PC-9 (cell line): ENCODE data around the gene SYTL1. TPM values are rescaled to one million over a fixed set of nuclear protein-coding genes. Genes with fewer than 3 reads are reported as not detected.

Experiments used
- BruUV-seq: library from RNA; stranded (reverse); fragments of 400-500 nt; replicated peaks from 2 replicates; lab custom pipeline; 2021; lab: Mats Ljungman, UMichigan
- CTCF ChIA-PET: fragments of 300-600 bp; sonication (Branson Sonifier 250); formaldehyde crosslinking; loops from one replicate; lab custom pipeline; 2022; ENCODE audit warnings: antibody characterized with exemption; lab: Charles Lee
- POLR2A ChIA-PET: fragments of 300-600 bp; sonication (Branson Sonifier 250); formaldehyde crosslinking; loops from one replicate; lab custom pipeline; 2022; ENCODE audit warnings: antibody characterized with exemption; ENCODE audit not compliant: unreplicated experiment; lab: Charles Lee
- DNase-seq, 2 experiments: peaks; one replicate each; pipeline versions ENCODE4 v3.0.0 to v3.0.0-alpha.2; 2015 to 2022; ENCODE audit warnings: mixed read lengths in 1 of 2
- H2AFZ ChIP-seq: fragments of 200-600 bp; sonication (generic); 2 replicates; pipeline ENCODE4 v1.8.1; 2017; ENCODE audit warnings: antibody characterized with exemption
- H3F3A ChIP-seq: fragments of 200-600 bp; sonication (generic); 2 replicates; pipeline ENCODE4 v1.8.1; 2017; ENCODE audit warnings: antibody characterized with exemption, mild to moderate bottlenecking, low read depth; ENCODE audit not compliant: insufficient read depth
- H3K27ac ChIP-seq: fragments of 200-600 bp; sonication (generic); 2 replicates; pipeline ENCODE4 v1.6.1; 2016; ENCODE audit warnings: mixed run types
- H3K27me3 ChIP-seq: fragments of 200-600 bp; sonication (generic); 2 replicates; pipeline ENCODE4 v1.6.1; 2016; ENCODE audit warnings: low read depth, mixed run types; ENCODE audit not compliant: insufficient read depth
- H3K36me3 ChIP-seq: fragments of 200-600 bp; sonication (generic); 2 replicates; pipeline ENCODE4 v1.6.1; 2016; ENCODE audit warnings: low read depth, mixed run types
- H3K4me1 ChIP-seq: fragments of 200-600 bp; sonication (generic); replicated peaks from 2 replicates; pipeline ENCODE4 v1.6.1; 2016; ENCODE audit warnings: mixed run types; ENCODE audit not compliant: insufficient read depth
- H3K4me2 ChIP-seq: fragments of 200-600 bp; sonication (generic); 2 replicates; pipeline ENCODE4 v1.6.1; 2017; ENCODE audit warnings: mixed run types
- H3K4me3 ChIP-seq: fragments of 200-600 bp; sonication (generic); 2 replicates; pipeline ENCODE4 v1.6.1; 2016; ENCODE audit warnings: mixed run types
- H3K79me2 ChIP-seq: fragments of 200-600 bp; sonication (generic); 2 replicates; pipeline ENCODE4 v1.6.1; 2017; ENCODE audit warnings: low read depth, mixed run types
- H3K9me2 ChIP-seq: fragments of 200-600 bp; sonication (generic); 2 replicates; pipeline ENCODE4 v1.8.1; 2017; ENCODE audit warnings: mild to moderate bottlenecking; ENCODE audit not compliant: insufficient read depth
- H3K9me3 ChIP-seq: fragments of 200-600 bp; sonication (generic); 2 replicates; pipeline ENCODE4 v1.8.1; 2016; ENCODE audit warnings: low read depth; ENCODE audit not compliant: insufficient read depth
- H4K20me1 ChIP-seq: fragments of 200-600 bp; sonication (generic); 2 replicates; pipeline ENCODE4 v1.8.1; 2017; ENCODE audit not compliant: insufficient read depth
- EZH2 ChIP-seq: fragments of 200-600 bp; sonication (generic); IDR thresholded peaks from 2 replicates; pipeline ENCODE4 v1.8.0; 2017; ENCODE audit warnings: antibody characterized with exemption, low read depth
- intact Hi-C: fragments of 100-400 bp; cut with micrococcal nuclease; formaldehyde crosslinking; loops from one replicate; pipeline ENCODE4 v1.10.0; 2022; ENCODE audit not compliant: unreplicated experiment
- total RNA-seq: library from RNA; stranded (reverse); gene quantifications from 2 replicates; pipeline ENCODE4 v1.2.3, GENCODE V29; 2021
- TF ChIP-seq, protein P1 (sequence below): fragments of 200-600 bp; sonication (generic); conservative IDR thresholded peaks from 2 replicates; pipeline ENCODE4 v1.6.1; 2017; ENCODE audit warnings: mixed run types, antibody characterized with exemption, mild to moderate bottlenecking, moderate library complexity

Gene SYTL1
- total RNA-seq, 1 experiment from 2014 or later, result 43.7 TPM

DNA sequence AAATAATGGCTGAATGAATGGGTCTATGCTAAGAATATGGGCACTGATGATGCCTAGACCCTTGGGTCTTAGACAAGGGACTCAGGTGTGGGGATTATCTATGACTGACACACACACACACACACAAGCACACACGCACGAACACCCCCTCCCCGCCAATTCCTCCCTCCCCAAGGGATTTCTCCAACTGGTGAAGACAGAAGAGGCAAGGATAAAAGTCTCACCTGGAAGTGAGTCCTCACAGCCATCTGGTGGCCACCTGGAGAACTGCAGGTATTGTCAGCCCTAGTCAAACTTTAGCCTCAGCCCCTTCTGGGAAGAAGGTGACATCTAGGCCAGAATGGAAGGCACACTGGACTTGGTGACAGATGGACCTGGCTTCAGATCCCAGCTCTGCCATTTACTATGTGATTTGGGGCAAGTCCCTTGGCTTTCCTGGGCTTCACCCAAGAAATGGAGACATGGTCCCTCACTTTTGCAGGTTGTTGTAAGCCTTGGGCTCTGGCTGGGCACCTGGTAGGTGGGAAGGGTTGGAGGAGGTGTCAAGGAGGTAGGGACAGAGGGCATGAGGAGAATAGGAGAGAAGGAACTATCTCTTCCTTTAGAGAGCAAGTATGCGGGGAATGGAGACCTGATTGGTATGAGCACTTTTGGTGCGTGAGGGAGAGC is 46.6 kb downstream of the SYTL1 start:
- intact Hi-C loops, result loop anchor here (1.0 kb wide), 1 partner anchor 87 kb away; no protein-coding TSS in a partner anchor
- Histone ChIP-seq H3K27me3 (no peaks in the 10 kb centered on the region), H3K4me2 (no peak overlapping the region), H3K4me1 (no peaks in the 10 kb centered on the region), H2AFZ (no peak overlapping the region), H3K36me3 (no peaks in the 10 kb centered on the region), H3K9me2 (no peaks in the 10 kb centered on the region), H3K79me2 (no peaks in the 10 kb centered on the region), H3K27ac (no peak overlapping the region), H3K4me3 (no peak overlapping the region), H4K20me1 (no peaks in the 10 kb centered on the region), H3K9me3 (no peaks in the 10 kb centered on the region), H3F3A (no peaks in the 10 kb centered on the region)
- peak; percentile 55 to 71 for DNase-seq
- BruUV-seq, result no TSS peak
- ChIA-PET POLR2A (no interaction called here), CTCF (interaction anchor here (0.7 to 2.0 kb wide), 4 partner anchors 87 to 92 kb away, joined by 3 to 7 read pairs (median 4); no protein-coding TSS in a partner anchor)
- no peak for TF ChIP-seq EZH2
- TF ChIP-seq, protein P1, sequence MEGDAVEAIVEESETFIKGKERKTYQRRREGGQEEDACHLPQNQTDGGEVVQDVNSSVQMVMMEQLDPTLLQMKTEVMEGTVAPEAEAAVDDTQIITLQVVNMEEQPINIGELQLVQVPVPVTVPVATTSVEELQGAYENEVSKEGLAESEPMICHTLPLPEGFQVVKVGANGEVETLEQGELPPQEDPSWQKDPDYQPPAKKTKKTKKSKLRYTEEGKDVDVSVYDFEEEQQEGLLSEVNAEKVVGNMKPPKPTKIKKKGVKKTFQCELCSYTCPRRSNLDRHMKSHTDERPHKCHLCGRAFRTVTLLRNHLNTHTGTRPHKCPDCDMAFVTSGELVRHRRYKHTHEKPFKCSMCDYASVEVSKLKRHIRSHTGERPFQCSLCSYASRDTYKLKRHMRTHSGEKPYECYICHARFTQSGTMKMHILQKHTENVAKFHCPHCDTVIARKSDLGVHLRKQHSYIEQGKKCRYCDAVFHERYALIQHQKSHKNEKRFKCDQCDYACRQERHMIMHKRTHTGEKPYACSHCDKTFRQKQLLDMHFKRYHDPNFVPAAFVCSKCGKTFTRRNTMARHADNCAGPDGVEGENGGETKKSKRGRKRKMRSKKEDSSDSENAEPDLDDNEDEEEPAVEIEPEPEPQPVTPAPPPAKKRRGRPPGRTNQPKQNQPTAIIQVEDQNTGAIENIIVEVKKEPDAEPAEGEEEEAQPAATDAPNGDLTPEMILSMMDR, result peak; percentile 87

DNA sequence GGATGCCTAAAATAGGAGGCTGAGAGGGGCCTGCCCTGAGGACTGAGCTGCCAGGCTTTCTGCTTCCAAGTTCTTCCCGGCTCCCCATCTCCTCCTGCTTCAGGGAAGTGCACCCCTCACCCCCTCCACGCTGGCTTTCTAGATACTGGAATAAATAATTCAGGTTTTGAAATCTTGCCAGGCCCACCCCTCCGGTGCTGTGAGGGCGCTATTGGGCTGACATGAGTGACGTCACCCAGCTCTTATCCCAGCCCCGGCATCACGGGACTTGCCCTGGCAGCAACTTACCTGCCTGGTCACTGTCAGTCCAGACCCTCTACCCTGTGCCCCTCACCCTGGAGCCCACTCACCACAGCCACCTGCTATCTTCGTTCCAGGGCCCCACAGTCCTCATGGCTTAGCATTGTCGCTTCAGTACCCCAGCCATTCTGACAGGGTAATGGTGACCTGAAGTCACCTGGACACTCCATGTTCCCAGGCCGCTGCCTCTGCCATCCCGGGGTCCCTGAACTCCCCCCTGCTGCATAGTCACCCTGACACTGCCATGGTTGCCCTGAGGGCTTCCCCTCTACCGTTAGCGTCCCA is 49.8 kb downstream of the SYTL1 start:
- no peaks in the 10 kb centered on the region for H3K36me3 ChIP-seq
- POLR2A ChIA-PET, result no interaction called here
- DNase-seq, result no peak

DNA sequence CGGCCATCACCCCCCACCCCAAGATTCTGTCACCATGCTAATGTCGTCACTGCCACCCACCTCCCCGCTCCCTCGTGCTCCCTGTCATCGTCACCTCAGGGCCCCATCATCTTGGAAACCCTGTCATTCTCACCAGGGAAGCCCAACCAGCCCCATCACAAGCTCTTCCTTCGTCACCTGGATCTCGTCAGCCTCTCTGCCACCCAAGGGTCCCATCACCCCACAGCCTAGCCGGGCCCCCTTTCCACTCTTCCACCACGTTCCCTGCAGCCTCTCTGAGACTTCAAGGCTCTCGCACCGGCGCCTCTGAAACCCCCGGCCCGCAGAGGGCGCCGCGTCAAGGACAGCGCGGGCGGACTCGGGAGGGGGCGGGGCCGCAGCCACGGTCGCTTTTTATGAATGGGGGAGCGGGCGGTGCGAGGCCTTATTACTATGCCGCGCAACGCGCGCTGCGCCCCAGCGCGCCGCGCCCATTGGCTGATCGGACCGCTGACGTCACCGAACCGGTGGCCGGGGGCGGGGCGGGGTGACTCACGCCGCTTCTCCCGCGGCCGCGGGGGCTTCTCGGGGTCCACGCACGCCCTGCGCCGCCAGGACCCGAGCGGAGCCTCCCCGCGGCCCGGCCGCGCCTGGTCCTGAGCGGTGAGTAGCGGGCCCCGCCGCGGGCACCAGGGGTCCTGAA is 50.4 kb downstream of the SYTL1 start, which contains the start of gene GPR3:
Gene GPR3 (plus strand): TSS at position 527 of the 682 bp plus-strand sequence. CDS start 1,177 bp downstream, outside the sequence.
- TF ChIP-seq EZH2, result no peak
- TF ChIP-seq, protein P1, result peak; percentile 39; the same call in 1 of the 2 replicates
- intact Hi-C loops, result no loop called here
- no peaks in the 10 kb centered on the region for H3K79me2 ChIP-seq
- H3F3A ChIP-seq, result no peaks in the 10 kb centered on the region
- H3K9me3 ChIP-seq, result no peaks in the 10 kb centered on the region
- peak within 1 kb of the TSS; percentile 85 for H3K4me2 ChIP-seq
- H3K4me1 ChIP-seq, result no peaks in the 10 kb centered on the region
- BruUV-seq, result no TSS peak
- POLR2A ChIA-PET, result no interaction called here
- H3K27ac ChIP-seq, result no peak within 1 kb of the TSS
- no peaks in the 10 kb centered on the region for H3K9me2 ChIP-seq
- DNase-seq, result peak; percentile 66 to 86
- H3K4me3 ChIP-seq, result peak within 1 kb of the TSS; percentile 66
- CTCF ChIA-PET, result interaction anchor here (0.6 kb wide), 1 partner anchor 1314 kb away, joined by 3 read pairs; no protein-coding TSS in a partner anchor
- H3K27me3 ChIP-seq, result no peaks in the 10 kb centered on the region
- no peaks in the 10 kb centered on the region for H4K20me1 ChIP-seq
- no peaks in the 10 kb centered on the region for H3K36me3 ChIP-seq
- H2AFZ ChIP-seq, result peak within 1 kb of the TSS; percentile 86

More for the DNA sequence above, 49.8 kb downstream of the SYTL1 start:
- no peak overlapping the region for H3K27ac ChIP-seq
- H3K27me3 ChIP-seq, result no peaks in the 10 kb centered on the region
- no peak overlapping the region for H2AFZ ChIP-seq
- intact Hi-C loops, result no loop called here
- TF ChIP-seq, protein P1, result no peak
- TF ChIP-seq EZH2, result no peak
- H3K9me2 ChIP-seq, result no peaks in the 10 kb centered on the region
- CTCF ChIA-PET, result interaction anchor here (0.5 to 0.9 kb wide), 4 partner anchors 40 to 1315 kb away, joined by 3 to 16 read pairs (median 3); no protein-coding TSS in a partner anchor
- H3K4me3 ChIP-seq, result peak overlapping the region; percentile 66; the same call in 1 of the 2 replicates
- H3K9me3 ChIP-seq, result no peaks in the 10 kb centered on the region
- no peaks in the 10 kb centered on the region for H3K79me2 ChIP-seq
- H3F3A ChIP-seq, result no peaks in the 10 kb centered on the region
- H3K4me1 ChIP-seq, result no peaks in the 10 kb centered on the region
- no peaks in the 10 kb centered on the region for H4K20me1 ChIP-seq
- H3K4me2 ChIP-seq, result peak overlapping the region; percentile 85
- no TSS peak for BruUV-seq
